Measurements from ENCODE around the gene PMPCB. TPM values are rescaled to one million over a fixed set of nuclear protein-coding genes. Genes with fewer than 3 reads are reported as not detected.

PMPCB gene
- total RNA-seq, 4 donors from 2014 or later, result 25.1 to 51.3 (median 40.2) TPM

DNA sequence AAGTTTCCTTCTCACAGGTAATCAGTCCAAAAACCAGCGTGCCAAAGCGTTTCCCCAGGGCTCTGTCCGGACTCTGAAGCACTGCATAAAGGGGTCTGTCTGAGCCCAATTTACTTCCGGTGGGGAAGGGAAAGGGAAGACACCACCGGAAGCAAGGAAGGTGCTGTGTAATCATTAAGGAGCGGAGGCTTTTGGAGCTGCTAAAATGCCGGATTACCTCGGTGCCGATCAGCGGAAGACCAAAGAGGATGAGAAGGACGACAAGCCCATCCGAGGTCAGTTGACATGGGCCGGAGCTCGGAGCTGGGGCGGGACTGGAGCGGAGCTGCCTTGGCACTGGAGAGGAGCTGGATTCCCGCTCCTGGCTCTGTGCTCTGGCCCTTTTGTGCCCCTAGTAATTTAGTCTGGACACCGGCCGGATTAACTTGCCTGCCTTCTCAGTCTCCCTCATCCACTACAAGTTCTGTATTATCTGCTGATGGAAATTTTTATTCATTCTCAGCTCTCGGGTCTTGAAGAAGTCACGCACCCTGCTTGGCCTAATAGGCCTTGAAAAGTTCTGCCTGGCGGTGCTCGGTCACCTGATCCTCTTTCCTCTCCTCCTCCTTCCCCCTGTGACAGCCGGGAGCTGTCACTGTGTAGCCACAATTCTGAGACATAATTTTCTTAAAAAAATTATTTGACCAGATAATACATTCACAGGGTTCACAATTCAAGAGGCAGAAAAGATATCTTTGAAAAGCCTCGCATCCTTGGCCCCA is 50.5 kb downstream of the PMPCB start, which contains the start of gene PSMC2:
PSMC2 (plus strand) TSS at position 137 of the 761 bp plus-strand sequence; CDS start at position 206, 69 bp downstream.
- Histone ChIP-seq H3K27me3 (no peaks in the 10 kb centered on the region), H3K4me3 (peak within 1 kb of the TSS; percentile 68 to 96 (median 82)), H3K36me3 (peaks cover 0 to 4% of the 10 kb centered on the region in 2 donors), H3K27ac (peak within 1 kb of the TSS; percentile 90 to 98 (median 94)), H3K4me1 (peaks cover 67 to 72% of the 10 kb centered on the region in 2 donors), H3K9me3 (no peaks in the 10 kb centered on the region)
- TF ChIP-seq, protein P1, sequence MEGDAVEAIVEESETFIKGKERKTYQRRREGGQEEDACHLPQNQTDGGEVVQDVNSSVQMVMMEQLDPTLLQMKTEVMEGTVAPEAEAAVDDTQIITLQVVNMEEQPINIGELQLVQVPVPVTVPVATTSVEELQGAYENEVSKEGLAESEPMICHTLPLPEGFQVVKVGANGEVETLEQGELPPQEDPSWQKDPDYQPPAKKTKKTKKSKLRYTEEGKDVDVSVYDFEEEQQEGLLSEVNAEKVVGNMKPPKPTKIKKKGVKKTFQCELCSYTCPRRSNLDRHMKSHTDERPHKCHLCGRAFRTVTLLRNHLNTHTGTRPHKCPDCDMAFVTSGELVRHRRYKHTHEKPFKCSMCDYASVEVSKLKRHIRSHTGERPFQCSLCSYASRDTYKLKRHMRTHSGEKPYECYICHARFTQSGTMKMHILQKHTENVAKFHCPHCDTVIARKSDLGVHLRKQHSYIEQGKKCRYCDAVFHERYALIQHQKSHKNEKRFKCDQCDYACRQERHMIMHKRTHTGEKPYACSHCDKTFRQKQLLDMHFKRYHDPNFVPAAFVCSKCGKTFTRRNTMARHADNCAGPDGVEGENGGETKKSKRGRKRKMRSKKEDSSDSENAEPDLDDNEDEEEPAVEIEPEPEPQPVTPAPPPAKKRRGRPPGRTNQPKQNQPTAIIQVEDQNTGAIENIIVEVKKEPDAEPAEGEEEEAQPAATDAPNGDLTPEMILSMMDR (IDR thresholded peaks at IDR 0.05 in 4 of 5, conservative IDR thresholded peaks at IDR 0.05 in 1 of 5), result no peak
- peak; percentile 46 to 72 for TF ChIP-seq POLR2A (IDR thresholded peaks at IDR 0.05)
- in situ Hi-C loops (cut with MboI; ENCODE audit: low sequenced_read_pairs in 4 of 4), result no loop called here
- ATAC-seq, result peak; percentile 90 to 91
- intact Hi-C loops (cut with DNase I; ENCODE audit: low total_unique reads), result loop anchor here (10.0 kb wide), 1 partner anchor 1917 kb away; no protein-coding TSS in a partner anchor
- DNase-seq, result peak; percentile 71 to 83

DNA sequence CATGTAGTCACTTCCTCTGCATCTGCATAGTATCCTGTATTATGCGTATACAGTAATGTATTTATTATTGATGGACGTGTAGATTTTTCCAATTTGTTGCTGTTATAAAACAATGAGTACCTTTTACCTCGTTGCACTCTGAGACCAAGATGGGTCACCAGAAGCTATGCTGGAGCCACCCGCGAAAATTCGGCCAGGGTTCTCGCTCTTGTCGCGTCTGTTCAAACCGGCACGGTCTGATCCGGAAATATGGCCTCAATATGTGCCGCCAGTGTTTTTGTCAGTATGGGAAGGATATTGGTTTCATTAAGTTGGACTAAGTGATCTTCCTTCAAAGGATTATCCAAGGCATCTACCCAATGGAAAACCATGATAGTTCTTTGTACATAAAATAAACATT is 51.2 kb downstream of the PMPCB start:
- intact Hi-C loops (cut with DNase I; ENCODE audit: low total_unique reads) (loop anchor here (10.0 kb wide), 1 partner anchor 1916 kb away; no protein-coding TSS in a partner anchor), in situ Hi-C loops (cut with MboI; ENCODE audit: low sequenced_read_pairs in 4 of 4) (no loop called here)
- TF ChIP-seq, protein P1 (IDR thresholded peaks at IDR 0.05 in 4 of 5, conservative IDR thresholded peaks at IDR 0.05 in 1 of 5), result no peak
- no peak for TF ChIP-seq POLR2A (IDR thresholded peaks at IDR 0.05)
- no peak for DNase-seq
- no peaks in the 10 kb centered on the region for H3K27me3 ChIP-seq
- H3K9me3 ChIP-seq, result no peaks in the 10 kb centered on the region
- no peak for ATAC-seq
- H3K36me3 ChIP-seq, result peaks cover 0 to 12% of the 10 kb centered on the region in 2 donors
- H3K4me3 ChIP-seq, result peak overlapping the region; percentile 68 to 96 (median 82)
- peaks cover 69 to 72% of the 10 kb centered on the region in 2 donors for H3K4me1 ChIP-seq
- H3K27ac ChIP-seq, result peak overlapping the region; percentile 90 to 98 (median 94)

DNA sequence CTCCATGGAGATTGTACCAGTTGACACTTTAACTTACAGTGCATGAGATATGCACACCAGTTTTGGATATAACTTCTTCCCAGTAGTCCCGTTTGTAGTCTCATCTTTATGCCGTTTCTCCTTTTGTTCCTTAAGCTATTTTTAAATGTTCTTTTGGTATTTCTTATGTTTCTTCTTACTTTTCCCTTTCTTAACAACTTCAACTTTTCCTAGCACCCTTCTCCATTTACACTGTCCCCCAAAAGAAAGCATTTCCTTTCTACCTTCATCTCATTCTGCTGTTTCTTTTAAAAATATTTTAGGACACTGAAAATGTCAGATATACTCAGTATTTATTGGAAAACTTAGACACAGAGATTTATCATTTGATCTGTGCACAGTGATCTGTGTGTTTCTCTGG is 51.7 kb downstream of the PMPCB start:
- intact Hi-C loops (cut with DNase I; ENCODE audit: low total_unique reads), result loop anchor here (10.0 kb wide), 1 partner anchor 1916 kb away; no protein-coding TSS in a partner anchor
- no peak for DNase-seq
- Histone ChIP-seq H3K27ac (peak overlapping the region; percentile 11 to 98 (median 92)), H3K4me3 (peak overlapping the region; percentile 68 to 96 (median 82)), H3K9me3 (no peaks in the 10 kb centered on the region), H3K4me1 (peaks cover 66 to 68% of the 10 kb centered on the region in 2 donors), H3K36me3 (peaks cover 0 to 15% of the 10 kb centered on the region in 2 donors), H3K27me3 (no peaks in the 10 kb centered on the region)
- ATAC-seq, result no peak
- in situ Hi-C loops (cut with MboI; ENCODE audit: low sequenced_read_pairs in 4 of 4), result no loop called here
- TF ChIP-seq, protein P1 (IDR thresholded peaks at IDR 0.05 in 4 of 5, conservative IDR thresholded peaks at IDR 0.05 in 1 of 5), result no peak
- TF ChIP-seq POLR2A (IDR thresholded peaks at IDR 0.05), result no peak

DNA sequence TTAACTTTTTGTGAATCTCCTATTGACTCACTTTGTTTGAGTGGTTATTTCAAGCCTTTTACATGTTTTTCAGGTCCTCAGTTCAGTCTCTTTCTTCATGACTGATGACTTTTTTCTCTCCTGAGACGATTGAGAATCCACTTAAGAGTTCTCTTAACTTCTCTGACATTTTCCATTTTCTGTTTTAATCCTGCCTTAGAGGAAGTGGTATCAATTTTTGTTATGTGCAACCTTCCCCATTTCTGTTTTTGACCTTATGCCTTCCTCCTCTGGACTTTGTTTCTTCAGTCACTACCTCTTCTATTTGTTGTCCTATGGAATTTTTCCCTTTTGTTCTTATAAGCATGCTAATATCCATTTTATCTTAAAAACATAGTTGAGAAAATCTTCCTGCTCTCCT is 52.6 kb downstream of the PMPCB start:
- TF ChIP-seq, protein P1 (IDR thresholded peaks at IDR 0.05 in 4 of 5, conservative IDR thresholded peaks at IDR 0.05 in 1 of 5), result no peak
- no peak for TF ChIP-seq POLR2A (IDR thresholded peaks at IDR 0.05)
- ATAC-seq, result no peak
- Histone ChIP-seq H3K9me3 (no peaks in the 10 kb centered on the region), H3K27ac (peak overlapping the region in 2 of 4 donors; percentile 0 to 11), H3K36me3 (peaks cover 0 to 23% of the 10 kb centered on the region in 2 donors), H3K4me1 (peaks cover 66 to 68% of the 10 kb centered on the region in 2 donors), H3K4me3 (peak overlapping the region in 2 of 4 donors; percentile 71 to 94), H3K27me3 (no peaks in the 10 kb centered on the region)
- no peak for DNase-seq
- intact Hi-C loops (cut with DNase I; ENCODE audit: low total_unique reads) (loop anchor here (10.0 kb wide), 1 partner anchor 1915 kb away; no protein-coding TSS in a partner anchor), in situ Hi-C loops (cut with MboI; ENCODE audit: low sequenced_read_pairs in 4 of 4) (no loop called here)

Other genes with a start within 250 kb of the PMPCB start
- under 1 TPM in 1 of 4 donors, not detected in 3; 0.26 TPM for gene FBXL13, start 222.6 kb upstream of the PMPCB start, total RNA-seq
- gene ARMC10, start 222.3 kb upstream of the PMPCB start, total RNA-seq, result 10 to 100 TPM; 23.6 to 31.3 (median 27.2) TPM
- gene NAPEPLD, start 148.3 kb upstream of the PMPCB start, total RNA-seq, result 1 to 10 TPM; 2.3 to 5.7 (median 4.0) TPM
- 10 to 100 TPM; 20.9 to 36.8 (median 31.4) TPM for gene DNAJC2, start 47.3 kb downstream of the PMPCB start, total RNA-seq
- 100 to 1,000 TPM; 258 to 342 (median 274) TPM for gene PSMC2, start 50.2 kb downstream of the PMPCB start, total RNA-seq
- not detected for gene SLC26A5, start 148.8 kb downstream of the PMPCB start, total RNA-seq